WTC11 (cell line): ENCODE data around the gene RGL1.

Experiments used
- CTCF ChIP-seq: fragments of 200-600 bp; IDR thresholded peaks from 2 replicates; pipeline ENCODE4 v1.8.0; 2022; ENCODE audit warnings: antibody characterized with exemption
- E2F4 ChIP-seq: sonication (generic); formaldehyde crosslinking; IDR thresholded peaks from 2 replicates; pipeline ENCODE4 v1.8.1; 2022; ENCODE audit warnings: low read depth, mild to moderate bottlenecking, moderate library complexity, missing genetic modification reagents, borderline replicate concordance
- FOXJ3 ChIP-seq: sonication (generic); formaldehyde crosslinking; IDR thresholded peaks from 2 replicates; pipeline ENCODE4 v1.9.0; 2021; ENCODE audit warnings: missing genetic modification reagents, mild to moderate bottlenecking, borderline replicate concordance
- FOXP4 ChIP-seq: sonication (generic); formaldehyde crosslinking; IDR thresholded peaks from 2 replicates; pipeline ENCODE4 v1.8.0; 2022; ENCODE audit warnings: mild to moderate bottlenecking, missing genetic modification reagents
- MXD4 ChIP-seq: fragments of 250-450 bp; sonication (Bioruptor Pico); IDR thresholded peaks from 2 replicates; pipeline ENCODE4 v1.8.0; 2021; ENCODE audit warnings: mild to moderate bottlenecking, moderate library complexity, borderline replicate concordance
- NFYB ChIP-seq: sonication (generic); formaldehyde crosslinking; conservative IDR thresholded peaks from 2 replicates; pipeline ENCODE4 v1.8.0; 2022; ENCODE audit warnings: low read depth, missing genetic modification reagents
- NR3C1 ChIP-seq: sonication (generic); formaldehyde crosslinking; conservative IDR thresholded peaks from 2 replicates; pipeline ENCODE4 v1.8.1; 2023; ENCODE audit warnings: low read depth, mild to moderate bottlenecking, missing genetic modification reagents
- ZNF423 ChIP-seq: fragments of 250-450 bp; sonication (Bioruptor Pico); IDR thresholded peaks from 2 replicates; pipeline ENCODE4 v2.1.2; 2022; ENCODE audit warnings: mild to moderate bottlenecking, moderate library complexity
- TF ChIP-seq, protein P1 (sequence below): sonication (generic); formaldehyde crosslinking; IDR thresholded peaks from 2 replicates; pipeline ENCODE4 v1.8.1; 2022; ENCODE audit warnings: low read depth, missing genetic modification reagents, borderline replicate concordance
- TF ChIP-seq, protein P2 (sequence below): sonication (generic); formaldehyde crosslinking; IDR thresholded peaks from 2 replicates; pipeline ENCODE4 v1.8.0; 2022; ENCODE audit warnings: mild to moderate bottlenecking, missing genetic modification reagents
- TF ChIP-seq, protein P3 (sequence below): sonication (generic); formaldehyde crosslinking; IDR thresholded peaks from 2 replicates; pipeline ENCODE4 v1.8.1; 2022; ENCODE audit warnings: mild to moderate bottlenecking, missing genetic modification reagents, moderate library complexity, borderline replicate concordance
- TF ChIP-seq, protein P4 (sequence below): sonication (generic); formaldehyde crosslinking; IDR thresholded peaks from 2 replicates; pipeline ENCODE4 v1.8.0; 2023; ENCODE audit warnings: missing genetic modification reagents

- TF ChIP-seq NFYB (CRISPR knock-in tag): no peak
- TF ChIP-seq CTCF: no peak
- TF ChIP-seq ZNF423: no peak
- TF ChIP-seq, protein P1, sequence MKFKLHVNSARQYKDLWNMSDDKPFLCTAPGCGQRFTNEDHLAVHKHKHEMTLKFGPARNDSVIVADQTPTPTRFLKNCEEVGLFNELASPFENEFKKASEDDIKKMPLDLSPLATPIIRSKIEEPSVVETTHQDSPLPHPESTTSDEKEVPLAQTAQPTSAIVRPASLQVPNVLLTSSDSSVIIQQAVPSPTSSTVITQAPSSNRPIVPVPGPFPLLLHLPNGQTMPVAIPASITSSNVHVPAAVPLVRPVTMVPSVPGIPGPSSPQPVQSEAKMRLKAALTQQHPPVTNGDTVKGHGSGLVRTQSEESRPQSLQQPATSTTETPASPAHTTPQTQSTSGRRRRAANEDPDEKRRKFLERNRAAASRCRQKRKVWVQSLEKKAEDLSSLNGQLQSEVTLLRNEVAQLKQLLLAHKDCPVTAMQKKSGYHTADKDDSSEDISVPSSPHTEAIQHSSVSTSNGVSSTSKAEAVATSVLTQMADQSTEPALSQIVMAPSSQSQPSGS (CRISPR knock-in tag): no peak
- TF ChIP-seq FOXJ3 (CRISPR knock-in tag): no peak
- no peak for TF ChIP-seq NR3C1 (CRISPR knock-in tag)
- TF ChIP-seq, protein P2, sequence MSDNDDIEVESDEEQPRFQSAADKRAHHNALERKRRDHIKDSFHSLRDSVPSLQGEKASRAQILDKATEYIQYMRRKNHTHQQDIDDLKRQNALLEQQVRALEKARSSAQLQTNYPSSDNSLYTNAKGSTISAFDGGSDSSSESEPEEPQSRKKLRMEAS (CRISPR knock-in tag): no peak
- TF ChIP-seq, protein P3, sequence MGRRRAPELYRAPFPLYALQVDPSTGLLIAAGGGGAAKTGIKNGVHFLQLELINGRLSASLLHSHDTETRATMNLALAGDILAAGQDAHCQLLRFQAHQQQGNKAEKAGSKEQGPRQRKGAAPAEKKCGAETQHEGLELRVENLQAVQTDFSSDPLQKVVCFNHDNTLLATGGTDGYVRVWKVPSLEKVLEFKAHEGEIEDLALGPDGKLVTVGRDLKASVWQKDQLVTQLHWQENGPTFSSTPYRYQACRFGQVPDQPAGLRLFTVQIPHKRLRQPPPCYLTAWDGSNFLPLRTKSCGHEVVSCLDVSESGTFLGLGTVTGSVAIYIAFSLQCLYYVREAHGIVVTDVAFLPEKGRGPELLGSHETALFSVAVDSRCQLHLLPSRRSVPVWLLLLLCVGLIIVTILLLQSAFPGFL (CRISPR knock-in tag): no peak
- TF ChIP-seq E2F4 (CRISPR knock-in tag): no peak
- TF ChIP-seq, protein P4, sequence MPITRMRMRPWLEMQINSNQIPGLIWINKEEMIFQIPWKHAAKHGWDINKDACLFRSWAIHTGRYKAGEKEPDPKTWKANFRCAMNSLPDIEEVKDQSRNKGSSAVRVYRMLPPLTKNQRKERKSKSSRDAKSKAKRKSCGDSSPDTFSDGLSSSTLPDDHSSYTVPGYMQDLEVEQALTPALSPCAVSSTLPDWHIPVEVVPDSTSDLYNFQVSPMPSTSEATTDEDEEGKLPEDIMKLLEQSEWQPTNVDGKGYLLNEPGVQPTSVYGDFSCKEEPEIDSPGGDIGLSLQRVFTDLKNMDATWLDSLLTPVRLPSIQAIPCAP (CRISPR knock-in tag): no peak
- no peak for TF ChIP-seq FOXP4 (CRISPR knock-in tag)
- no peak for TF ChIP-seq MXD4 (CRISPR knock-in tag)
Observed at GRCh38 chr1:183756326-183756725, 48.6 kb upstream of the RGL1 start.
